ENCODE results near the gene DIP2C. TPM values are rescaled to one million over a fixed set of nuclear protein-coding genes. Genes with fewer than 3 reads are reported as not detected.
A peak's percentile ranks its signal among the peaks of the same experiment; 100 is the strongest.

The DIP2C gene
- total RNA-seq, 1 donor from 2014 or later: 11.4 TPM

DNA sequence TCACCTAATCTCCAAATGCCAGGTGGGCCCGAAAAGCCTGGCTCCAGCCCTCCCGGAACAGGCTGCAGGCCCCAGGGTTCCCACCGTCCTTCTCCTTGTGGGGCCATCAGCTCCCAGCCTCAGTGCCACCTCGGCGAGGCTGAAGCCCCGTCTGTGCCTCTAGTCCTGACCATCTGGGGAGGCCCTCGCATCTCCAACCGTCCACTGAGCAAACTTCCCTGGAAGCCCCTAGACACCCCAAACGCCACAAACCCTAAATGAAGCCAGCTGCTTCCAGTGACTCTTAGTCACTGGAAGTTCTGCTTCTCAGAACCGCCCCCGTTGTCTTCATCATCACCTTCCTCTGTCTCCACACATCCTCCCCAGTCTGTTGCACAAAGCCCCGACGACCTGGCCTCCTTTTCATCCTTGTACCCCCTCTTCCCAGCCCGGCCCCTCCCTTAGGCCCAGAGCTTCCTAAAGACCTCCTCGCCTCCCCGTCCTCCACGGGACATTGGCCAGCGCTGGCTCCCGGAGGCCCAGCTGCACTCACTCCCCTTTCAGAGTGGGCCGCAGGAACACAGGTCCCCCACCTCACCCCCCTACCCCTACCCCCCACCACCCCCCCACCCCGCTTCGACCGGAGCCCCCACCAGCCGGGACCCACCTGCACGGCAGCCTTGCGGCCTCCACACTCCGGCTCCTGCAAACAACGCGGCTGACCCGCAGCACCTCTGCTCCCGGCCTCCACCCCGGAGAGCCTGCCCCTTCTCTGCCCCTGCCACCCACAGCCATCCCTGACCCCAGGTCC lies 1.1 kb upstream of the DIP2C start:
- no peak for DNase-seq (ENCODE audit: low read depth)
- peak overlapping the region; percentile 62 for H3K4me3 ChIP-seq (ENCODE audit: low read depth, low read length)
- TF ChIP-seq, protein P1, sequence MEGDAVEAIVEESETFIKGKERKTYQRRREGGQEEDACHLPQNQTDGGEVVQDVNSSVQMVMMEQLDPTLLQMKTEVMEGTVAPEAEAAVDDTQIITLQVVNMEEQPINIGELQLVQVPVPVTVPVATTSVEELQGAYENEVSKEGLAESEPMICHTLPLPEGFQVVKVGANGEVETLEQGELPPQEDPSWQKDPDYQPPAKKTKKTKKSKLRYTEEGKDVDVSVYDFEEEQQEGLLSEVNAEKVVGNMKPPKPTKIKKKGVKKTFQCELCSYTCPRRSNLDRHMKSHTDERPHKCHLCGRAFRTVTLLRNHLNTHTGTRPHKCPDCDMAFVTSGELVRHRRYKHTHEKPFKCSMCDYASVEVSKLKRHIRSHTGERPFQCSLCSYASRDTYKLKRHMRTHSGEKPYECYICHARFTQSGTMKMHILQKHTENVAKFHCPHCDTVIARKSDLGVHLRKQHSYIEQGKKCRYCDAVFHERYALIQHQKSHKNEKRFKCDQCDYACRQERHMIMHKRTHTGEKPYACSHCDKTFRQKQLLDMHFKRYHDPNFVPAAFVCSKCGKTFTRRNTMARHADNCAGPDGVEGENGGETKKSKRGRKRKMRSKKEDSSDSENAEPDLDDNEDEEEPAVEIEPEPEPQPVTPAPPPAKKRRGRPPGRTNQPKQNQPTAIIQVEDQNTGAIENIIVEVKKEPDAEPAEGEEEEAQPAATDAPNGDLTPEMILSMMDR (conservative IDR thresholded peaks at IDR 0.05; ENCODE audit: low read depth, low read length): no peak

DNA sequence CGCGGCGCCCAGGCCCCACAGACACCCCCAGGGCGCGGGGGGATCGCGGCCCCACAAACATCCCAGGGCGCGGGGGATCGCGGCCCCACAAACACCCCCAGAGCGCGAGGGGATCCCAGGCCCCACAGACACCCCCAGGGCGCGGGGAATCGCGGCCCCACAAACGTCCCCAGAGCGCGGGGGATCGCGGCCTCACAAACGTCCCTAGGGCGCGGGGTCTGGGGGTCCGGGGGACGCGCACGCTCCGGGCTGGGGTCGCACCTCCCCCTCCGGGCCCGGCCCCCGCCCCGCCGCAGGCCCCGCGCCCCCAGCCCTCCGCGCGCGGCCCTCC lies 382 bp downstream of the DIP2C start:
- DNase-seq (ENCODE audit: low read depth): no peak
- peak overlapping the region; percentile 84 for H3K4me3 ChIP-seq (ENCODE audit: low read depth, low read length)
- TF ChIP-seq, protein P1 (conservative IDR thresholded peaks at IDR 0.05; ENCODE audit: low read depth, low read length): no peak

DNA sequence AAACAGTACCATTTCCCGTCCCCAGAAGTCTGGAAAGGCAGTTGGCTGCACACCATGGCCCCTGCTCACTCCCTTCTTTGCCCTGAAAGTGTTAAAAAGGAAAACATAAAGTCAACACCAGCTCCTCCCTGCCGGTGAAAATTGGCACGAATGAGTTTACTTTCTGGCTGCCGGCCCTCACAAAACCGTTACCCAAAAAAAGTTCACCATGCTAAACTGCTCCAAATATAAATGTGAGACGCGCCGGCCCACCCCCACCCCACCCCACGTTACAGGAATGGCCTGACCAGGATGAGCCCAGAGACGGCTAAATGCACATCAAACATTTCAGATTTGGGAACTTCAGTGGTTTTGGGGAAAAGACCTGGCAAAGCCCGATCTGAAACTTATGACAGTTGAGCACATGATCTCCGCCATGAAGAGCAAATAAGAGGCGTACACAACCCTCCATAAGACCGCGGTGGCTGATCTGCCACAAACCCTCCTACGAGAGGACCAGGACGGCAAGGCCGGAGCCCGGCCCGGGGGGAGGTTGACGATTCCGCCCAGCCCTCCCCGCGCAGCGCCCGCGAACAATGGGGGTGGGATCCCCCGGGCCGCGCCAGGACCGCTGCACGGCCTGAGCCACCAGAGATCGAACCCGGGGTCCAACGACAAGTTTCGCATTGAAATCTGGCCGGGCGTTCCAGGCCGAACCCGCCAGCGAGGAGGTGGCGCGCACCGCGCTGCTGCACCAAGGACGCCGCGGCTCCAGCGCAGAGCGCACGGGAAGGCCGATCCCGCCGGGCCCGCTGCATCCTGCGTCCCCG lies 952 bp downstream of the DIP2C start:
- H3K4me3 ChIP-seq (ENCODE audit: low read depth, low read length): peak overlapping the region; percentile 84
- TF ChIP-seq, protein P1 (conservative IDR thresholded peaks at IDR 0.05; ENCODE audit: low read depth, low read length): no peak
- DNase-seq (ENCODE audit: low read depth): no peak

DNA sequence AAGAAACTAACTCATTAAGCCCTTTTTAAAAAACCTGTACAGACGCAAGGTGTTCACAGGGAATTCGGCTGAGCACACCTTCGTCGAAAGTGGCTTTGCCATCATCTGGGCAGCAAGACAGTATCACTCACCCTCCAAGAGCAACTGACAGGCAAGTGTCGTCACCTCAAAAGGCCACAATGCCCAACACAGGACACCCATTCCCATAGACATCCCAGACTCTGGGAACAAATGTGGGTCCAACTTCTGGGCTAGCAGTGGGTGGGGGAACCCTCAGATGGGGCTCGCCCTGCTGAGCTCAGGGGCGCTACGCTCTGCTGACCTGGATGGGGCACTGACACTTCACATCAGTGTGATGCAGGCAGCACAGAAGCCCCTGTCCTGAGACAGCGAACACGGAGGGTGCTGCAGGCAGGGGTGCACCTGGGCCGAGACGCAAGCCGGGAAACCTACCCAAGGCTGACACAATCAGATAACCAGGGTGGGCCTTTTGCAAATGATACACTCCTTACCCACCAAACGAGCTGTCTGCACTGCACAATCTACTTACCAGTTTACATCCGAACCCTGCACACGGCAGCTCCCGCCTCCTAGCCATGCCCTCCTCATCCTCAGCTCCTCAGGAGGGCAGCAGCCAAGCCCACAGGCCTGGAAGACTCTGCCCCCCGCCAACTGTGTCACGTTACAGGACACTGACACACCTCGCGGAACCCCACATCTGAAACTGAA lies 1.7 kb downstream of the DIP2C start:
- no peak for DNase-seq (ENCODE audit: low read depth)
- TF ChIP-seq, protein P1 (conservative IDR thresholded peaks at IDR 0.05; ENCODE audit: low read depth, low read length): no peak
- peak overlapping the region; percentile 84 for H3K4me3 ChIP-seq (ENCODE audit: low read depth, low read length)

DNA sequence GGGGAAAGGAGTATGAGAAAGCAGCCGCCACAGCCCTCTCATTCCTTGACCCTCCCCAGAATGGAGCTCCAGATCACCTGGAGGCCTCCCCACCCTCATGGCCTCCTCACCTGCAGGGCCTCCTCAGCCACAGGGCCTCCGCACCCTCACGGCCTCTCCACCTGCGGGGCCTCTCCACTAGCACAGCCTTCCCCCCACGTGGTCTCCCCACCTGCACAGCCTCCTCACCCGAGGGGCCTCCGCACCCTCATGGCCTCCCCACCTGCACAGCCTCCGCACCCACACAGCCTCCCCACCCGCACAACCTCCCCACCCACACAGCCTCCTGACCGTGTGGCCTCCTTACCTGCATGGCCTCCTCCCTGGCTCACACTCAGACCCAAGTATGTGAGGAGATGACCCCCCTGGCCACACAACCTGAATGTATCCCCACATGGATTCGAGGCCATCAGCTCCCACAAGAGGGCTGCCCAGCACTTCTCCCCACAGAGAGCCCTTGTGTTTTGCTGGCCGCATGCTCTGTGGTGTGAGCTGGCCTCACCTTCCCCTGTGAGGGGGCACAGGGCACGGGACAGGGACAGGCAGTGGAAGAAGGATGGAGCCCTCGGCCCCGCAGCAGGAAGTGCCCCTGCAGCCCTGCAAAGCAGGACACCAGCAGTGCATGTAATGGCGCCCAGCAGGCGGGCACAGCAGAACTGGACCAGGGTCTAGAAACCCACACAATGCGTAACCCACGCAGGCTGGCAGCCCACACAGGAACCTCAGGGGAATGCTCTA lies 3.1 kb downstream of the DIP2C start:
- H3K4me3 ChIP-seq (ENCODE audit: low read depth, low read length): no peak overlapping the region
- TF ChIP-seq, protein P1 (conservative IDR thresholded peaks at IDR 0.05; ENCODE audit: low read depth, low read length): no peak
- DNase-seq (ENCODE audit: low read depth): no peak

DNA sequence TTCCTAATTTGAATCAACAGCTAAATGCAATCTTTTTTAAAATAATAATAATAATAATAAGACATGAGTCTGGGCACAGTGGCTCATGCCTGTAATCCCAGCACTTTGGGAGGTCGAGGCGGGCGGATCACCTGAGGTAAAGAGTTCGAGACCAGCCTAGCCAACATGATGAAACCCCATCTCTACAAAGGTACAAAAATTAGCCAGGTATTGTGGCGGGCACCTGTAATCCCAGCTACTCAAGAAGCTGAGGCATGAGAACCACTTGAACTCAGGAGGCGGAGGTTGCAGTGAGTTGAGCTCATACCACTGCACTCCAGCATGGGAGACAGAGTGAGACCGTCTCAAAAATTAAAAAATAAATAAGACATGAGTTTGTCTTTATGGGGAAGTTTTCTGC lies 3.9 kb downstream of the DIP2C start:
- H3K4me3 ChIP-seq (ENCODE audit: low read depth, low read length): no peak overlapping the region
- DNase-seq (ENCODE audit: low read depth): no peak
- TF ChIP-seq, protein P1 (conservative IDR thresholded peaks at IDR 0.05; ENCODE audit: low read depth, low read length): no peak
